Heart left ventricle (tissue), 13 donors: ENCODE measurements around the gene SLC35F1.

ENCODE experiments used
- CTCF ChIP-seq, 12 donors: fragments of 200-600 bp; sonication (generic) in 4 of 12; IDR thresholded peaks; one replicate each; pipeline versions ENCODE4 v1.5.0 to v1.8.0; 2018 to 2022; ENCODE audit warnings: antibody characterized with exemption in 12 of 12, mild to moderate bottlenecking in 5 of 12
- POLR2A ChIP-seq, 2 donors: fragments of 450-650 bp; IDR thresholded peaks; one replicate each; pipeline ENCODE4 v1.6.1; 2017; ENCODE audit warnings: antibody characterized with exemption in 2 of 2, mild to moderate bottlenecking in 2 of 2, moderate library complexity in 2 of 2
- donor health status: ischemic (EF 13 %, LVEDD 7.1; RV severe dilation, severe dysfunction).
- donor health status: DM: no; HTN: yes; CAD: no.
- donor health status: DM: no; HTN: no; CAD: no.
- donor health status: ischemic (EF 25% LVEDD 6.9; RV normal size, moderate dysfunction).
- donor health status: ischemic (EF 25% LVEDD 5.7; RV mildly dilated, moderate dysfunction).
- donor health status: ischemic (EF 35%, LVEDD 5.7; RV mildly dilated, moderate dysfunction).
- donor health status: nonischemic (EF 11% LVEDD 7.7; RV severe dilation, severe dysfunction).
- donor health status: DM: yes; HTN: yes; CAD: no.
- donor health status: PGD.
- donor health status: ischemic (EF 29% LVEDD 5.4; RV normal size, mild dysfunction).
- donor health status: nonischemic (EF 23%, LVEDD 6.1; RV moderate dilation, normal function).

- TF ChIP-seq CTCF (IDR thresholded peaks at IDR 0.05) (no peak), POLR2A (IDR thresholded peaks at IDR 0.05) (no peak)
Observed at GRCh38 chr6:118295336-118295735, 388.3 kb downstream of the SLC35F1 start.
